HG02798 (cell line): ENCODE data around the gene PPP2R2C.

Source experiments
- ATAC-seq: cut with Tn5 transposase; IDR thresholded peaks from one replicate; pipeline ENCODE4 v1.9.1; 2021; ENCODE audit warnings: mild to moderate bottlenecking; ENCODE audit not compliant: unreplicated experiment, poor library complexity

The PPP2R2C gene

DNA sequence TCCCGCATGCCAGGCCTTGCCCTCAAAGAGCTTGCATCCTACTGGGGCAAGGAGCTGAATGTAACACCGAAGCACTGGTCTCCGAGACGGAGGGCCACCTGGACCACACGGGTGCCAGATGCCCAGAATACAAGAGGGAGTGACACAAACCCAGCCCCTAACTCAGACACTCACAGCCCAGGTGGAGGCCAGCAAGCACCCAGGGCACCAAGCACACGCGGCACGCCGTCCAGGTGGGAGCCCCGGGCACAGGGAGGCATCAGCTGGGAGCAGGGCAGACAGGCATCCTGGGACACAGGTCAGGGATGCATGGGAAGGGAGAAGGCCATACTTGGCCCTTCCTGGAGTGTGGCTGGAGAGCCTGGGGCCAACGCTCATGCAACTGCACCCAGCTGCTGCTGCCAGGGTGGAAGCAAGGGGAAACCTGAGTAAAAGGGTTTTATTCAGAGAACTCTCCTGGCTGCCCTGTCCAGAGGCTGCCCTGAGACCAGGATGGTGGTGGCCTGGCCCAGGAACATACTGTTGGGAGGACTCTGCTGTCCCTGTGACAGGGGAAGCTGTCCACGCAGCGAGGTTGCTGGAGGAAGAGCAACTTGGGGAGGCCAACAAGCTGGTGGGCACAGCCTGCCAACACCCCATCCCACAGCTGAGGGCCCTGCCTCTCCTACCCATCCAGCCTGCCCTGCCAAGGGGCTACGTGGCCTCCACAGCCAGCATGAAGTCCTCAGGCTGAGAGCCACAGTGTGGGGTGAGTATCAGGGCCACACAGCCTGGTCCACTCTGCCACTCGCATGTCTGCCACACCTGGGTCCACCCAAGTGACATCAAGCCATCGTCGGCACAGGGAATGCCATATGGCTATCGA is 22.2 kb upstream of the PPP2R2C start:
- no peak for ATAC-seq

DNA sequence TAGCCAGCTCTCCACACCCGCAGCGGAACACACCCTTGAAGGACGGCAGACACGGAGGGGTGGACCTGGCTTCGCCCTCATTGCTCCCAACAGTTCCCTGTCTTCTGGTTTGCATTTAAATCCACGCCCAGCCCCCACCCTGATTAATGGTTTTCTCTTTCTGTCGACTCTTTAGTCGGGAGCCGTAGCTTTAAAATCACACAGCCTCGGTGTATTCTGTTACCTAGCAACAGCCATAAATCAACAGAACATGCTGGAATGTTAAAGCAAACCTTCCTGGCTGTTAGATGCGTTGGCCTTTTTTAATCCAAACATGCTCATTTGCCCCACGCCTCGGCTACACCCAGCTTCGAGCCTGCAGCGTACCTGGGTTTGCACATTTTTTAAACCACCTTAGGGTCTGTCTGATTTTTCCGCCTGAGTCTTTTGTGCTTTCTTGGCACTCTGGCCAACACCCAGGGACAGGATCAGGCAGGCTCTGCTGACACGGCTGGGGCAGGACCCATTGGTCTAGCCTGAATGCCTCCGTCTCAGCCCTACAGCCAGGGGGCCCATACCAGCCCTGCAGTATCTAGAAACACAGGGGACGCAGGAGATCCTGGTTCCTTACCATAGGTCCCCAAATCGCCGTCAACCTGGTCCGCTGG is 21.4 kb upstream of the PPP2R2C start:
- no peak for ATAC-seq

DNA sequence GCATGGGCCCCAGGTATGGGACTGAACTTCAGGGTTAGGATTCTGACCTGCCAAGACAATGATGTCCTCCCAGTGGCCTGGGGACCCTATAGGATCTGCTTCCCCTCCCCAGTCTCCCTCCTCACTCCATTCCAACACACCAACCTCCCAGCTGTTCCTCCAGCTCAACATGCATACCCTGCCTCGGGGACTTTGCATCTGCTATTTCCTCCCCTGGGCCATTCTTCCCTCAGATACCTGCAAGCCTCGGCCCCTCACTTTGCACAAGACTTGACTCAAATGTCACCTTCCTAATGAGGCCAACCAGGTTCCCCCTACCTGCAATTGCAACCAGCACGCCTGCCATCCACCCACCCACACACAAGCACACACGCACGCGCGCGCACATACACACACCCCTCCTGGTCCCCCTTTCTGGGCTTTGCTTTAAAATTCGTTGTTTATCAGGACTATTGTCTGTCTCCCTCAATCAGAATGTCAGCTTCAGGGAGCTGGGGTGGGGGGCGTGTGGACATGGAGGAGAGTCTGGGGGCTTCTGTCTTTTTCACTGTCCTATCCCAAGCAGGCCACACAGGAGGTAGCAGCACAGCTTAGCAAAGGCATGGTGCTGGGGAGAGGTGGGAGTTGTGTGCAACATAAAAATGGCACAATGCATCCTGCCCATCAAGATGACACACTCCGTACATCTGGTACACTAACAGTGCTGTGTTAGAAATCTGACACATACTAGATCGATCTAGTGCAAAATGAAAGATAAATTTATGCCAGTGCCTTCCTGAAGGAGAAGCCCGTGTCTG is 20.6 kb upstream of the PPP2R2C start:
- no peak for ATAC-seq

GRCh38 chr4:6492027-6492590 is 19.7 kb upstream of the PPP2R2C start:
- ATAC-seq: no peak

DNA sequence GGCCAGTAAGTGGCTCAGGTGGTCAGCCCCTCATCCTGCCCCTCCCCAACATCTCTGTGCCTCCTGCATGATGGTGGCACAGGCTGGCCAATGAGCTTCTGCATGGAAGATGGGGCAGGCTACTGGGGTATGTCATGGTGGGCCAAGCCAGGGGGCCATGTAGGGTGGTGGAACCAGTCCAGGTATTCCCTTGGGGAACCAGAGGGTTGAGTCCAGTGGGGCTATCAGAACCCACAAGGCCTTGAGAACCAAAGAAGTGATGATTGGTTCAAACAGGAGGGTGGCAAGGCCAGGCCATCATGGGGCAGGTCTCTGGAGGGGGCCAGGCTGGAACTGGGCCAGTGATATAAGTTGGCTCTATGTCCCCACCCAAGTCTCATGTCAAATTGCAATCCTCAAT is 18.8 kb upstream of the PPP2R2C start:
- ATAC-seq: no peak

DNA sequence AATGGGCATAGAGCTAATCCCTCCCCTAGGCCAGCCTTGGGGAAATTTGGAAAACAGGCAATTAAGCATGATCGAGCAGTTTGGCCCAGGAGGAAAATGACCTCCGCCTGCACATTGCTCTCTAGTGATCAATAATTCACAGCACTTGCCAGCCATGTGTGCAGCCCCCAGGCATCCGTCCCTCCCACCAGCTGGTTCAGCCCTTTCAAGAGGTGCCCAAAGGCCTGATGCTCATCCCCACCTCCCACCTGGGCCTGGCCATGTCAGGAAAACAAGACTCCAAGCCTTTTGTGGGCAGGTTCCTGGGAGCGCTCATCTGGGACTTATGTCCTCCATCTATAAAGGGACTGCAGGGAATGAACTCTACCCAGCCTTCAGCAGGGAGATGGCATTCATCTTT is 17.5 kb upstream of the PPP2R2C start:
- no peak for ATAC-seq

- ATAC-seq: no peak
Observed at GRCh38 chr4:6487466-6487865, 15.1 kb upstream of the PPP2R2C start.

DNA sequence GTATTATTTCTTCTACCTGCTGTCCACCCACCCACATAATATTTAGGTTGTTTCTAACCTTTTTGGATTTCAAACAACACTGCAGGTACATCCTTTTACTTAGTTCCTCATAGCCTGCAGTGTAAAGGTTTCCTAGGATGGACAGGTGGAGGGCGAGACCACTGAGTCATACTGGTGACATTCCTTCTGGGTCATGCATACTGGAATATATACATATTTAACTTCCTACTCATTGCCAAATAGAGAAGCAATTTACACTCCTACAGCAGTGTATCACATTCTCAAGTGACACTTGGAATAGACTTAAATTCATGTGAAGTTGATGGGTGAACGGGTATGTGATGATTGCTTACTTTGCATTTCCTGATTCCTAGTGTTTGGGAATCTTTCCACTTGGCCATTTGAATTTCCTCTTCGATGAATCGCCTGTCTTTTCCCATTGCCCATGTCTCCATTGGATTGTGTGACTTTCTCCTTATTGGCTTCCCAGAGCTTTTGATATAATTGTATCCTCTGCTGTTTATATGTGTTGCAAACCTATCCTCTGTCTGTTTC is 8.2 kb upstream of the PPP2R2C start:
- ATAC-seq: no peak

DNA sequence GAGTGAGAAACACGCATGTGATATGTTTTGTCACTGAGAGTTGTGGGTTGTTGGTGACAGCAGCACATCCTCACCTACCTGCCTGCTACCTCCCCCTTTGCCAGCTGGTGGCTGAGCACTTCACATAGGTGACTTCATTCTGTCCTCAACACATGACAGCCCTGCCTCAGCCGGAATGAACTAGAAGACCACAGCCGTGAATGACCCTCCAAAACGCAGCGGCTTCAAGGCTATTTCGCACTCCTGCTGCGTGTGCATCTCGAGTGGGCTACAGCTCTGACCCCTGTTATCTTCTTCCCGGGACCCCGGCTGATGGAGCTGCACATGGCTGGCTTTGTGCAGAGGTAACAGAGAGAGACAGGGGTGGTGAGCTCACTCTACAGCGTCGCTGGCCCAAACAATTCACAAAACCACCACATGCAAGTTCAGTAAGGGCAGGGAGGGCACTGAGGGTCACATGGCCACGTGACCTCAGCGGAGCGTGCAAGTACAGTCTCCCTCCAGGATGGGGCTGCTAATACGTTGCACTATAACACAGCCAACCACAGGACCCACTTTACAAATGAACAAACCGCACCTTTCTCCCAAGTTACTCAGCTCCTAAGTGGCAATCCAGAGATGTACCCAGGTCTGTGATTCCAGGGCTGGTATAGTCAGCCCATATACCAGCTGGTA is 6.3 kb upstream of the PPP2R2C start:
- ATAC-seq: no peak

DNA sequence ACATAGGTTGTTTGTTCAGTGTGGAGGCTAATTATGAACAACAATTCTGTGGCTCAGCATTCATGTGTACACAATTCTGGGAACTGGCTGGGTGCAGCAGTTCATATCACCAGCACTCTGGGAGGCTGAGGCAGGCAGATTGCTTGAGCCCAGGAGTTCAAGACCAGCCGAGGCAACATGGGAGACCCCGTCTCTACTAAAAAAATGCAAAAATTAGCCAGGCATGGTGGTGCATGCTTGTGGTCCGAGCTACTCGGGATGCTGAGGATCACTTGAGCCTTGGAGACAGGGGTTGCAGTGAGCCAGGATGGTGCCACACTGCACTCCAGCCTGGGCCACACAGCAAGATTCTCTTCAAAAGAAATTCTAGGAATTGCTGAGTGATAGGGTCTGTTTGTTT is 4.5 kb upstream of the PPP2R2C start:
- ATAC-seq: no peak

DNA sequence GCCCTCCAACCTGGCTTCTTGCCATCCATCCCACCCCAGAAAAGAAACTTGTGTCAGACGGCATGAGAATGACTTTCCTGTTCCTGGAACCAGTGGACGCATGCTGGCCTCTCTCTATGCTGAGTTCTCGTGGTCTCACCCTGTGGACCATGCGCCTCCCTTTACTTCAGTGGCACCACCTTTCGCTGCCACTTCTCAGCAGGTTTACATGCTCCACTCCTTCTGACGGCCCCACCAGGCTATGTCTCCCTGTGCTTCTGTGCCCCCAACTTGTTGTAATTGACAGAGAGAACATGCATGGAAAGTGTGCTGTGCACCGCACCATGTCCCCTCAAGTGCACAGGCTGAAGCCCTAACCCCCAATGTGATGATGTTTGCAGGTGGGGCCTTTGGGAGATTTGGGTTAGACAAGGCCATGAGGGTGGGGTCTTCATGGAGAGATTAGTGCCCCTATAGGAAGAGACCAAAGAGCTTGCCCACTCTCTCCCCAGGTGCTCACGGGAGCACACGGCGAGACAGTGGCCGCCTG is 3.1 kb upstream of the PPP2R2C start:
- ATAC-seq: no peak

GRCh38 chr4:6474705-6475457 is 2.5 kb upstream of the PPP2R2C start:
- ATAC-seq: no peak

DNA sequence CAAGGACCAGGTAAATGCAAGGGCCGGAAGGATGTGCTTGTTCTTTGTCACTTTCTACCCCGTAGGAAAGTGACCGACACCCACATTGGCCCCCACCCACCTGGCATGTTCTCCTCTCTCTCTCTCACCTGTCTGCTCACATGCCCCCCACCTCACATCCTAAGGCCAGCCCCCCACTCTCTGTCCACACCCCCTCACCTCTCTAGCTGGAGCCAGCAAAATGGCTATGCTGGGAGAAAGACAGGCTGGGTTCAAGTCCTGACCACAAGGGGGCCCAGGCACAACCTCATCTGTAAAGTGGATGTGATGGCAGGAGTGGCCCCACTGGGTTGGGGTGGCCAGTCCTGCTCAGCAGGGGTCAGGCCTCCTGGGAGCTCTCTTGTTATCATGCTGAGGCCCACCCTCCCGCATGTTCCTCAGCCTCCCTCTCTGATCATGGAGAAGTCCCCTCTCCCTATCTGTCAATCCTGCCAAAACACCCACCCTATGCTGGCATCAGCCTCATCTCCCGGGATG is 1.7 kb upstream of the PPP2R2C start:
- no peak for ATAC-seq

GRCh38 chr4:6473264-6474052 is 1.0 kb upstream of the PPP2R2C start:
- no peak for ATAC-seq

- no peak for ATAC-seq
Observed at GRCh38 chr4:6472008-6472386, 417 bp downstream of the PPP2R2C start.

DNA sequence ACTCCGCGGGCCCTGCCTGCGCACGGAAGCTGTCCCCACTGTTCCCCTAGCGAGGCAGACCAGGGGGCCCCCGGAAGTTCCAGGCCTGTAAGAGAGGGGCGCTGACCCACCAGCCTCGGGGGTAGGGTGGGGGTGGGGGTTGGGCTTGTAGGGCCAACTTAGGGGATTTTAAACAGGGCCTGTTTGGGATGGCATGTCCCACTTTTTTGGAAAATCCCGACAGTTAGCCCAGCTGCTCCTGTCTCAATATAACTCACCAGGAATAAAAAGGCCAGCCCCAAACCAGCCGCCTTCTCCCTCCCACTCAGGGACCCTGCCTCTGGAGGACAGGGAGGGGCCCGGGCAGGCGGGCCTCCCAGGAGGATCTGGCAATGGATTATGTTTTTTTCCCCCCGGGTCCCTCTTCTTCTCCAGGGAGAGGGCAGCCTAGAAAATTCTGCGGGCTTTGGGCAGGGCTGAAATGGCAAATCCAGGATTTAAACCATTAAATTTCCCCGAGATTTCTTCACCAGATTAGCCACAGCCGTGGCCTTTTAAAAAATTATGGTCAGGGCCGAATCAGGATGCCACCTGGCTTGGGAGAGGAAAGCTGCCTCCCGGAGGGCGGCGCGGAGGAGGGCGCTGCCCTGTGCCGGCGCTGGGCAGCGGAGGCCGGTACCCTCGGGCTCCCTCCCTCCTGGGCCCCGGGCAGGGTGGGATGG is 957 bp downstream of the PPP2R2C start:
- no peak for ATAC-seq

DNA sequence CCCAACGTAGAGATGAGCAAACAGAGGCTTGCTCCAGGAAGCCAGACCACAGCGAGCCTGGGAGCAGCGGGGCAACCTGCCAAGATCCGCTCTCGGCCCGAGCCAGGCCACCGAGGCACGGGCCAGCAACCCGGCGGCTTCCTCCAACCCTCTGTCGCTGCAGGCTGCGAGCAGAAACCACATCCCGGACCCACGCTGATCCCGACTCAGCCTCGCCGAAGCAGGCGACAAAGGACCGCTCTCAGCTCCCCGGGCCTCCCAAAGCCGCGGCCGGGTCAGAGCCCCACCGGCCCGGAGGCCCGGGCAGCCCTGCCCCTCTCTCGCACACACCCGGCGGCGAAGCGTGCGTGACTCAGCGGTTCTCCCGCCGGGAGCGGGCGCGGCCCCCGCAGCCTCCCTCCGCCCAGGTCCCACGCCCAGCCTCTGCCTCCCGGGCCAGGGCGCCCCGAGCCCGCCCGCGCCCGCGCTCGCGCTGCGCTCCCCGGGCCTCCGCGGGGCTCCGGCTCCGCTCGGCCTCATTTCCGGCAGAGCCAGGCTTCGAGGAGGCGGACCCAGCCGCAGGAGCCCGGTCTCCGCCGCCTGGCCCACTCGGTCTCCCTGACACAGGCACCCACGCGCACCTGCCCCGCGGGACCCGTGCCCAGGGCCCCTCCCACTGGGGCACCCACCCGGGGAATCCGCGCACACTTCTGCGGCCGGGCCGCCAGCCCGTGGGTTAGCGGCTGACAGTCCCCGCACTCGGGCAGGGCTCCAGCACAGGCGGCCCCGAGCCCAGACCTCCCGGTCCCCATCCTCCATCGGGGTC is 1.7 kb downstream of the PPP2R2C start:
- ATAC-seq: no peak
